RWPE2 (cell line): ENCODE results near the gene TRIP10.

Experiments
- ATAC-seq: fragments of 200-7000 bp; cut with Tn5 transposase; 3 replicates; pipeline ENCODE4 v1.9.1; 2021; ENCODE audit warnings: low read depth
- DNase-seq: peaks from one replicate; pipeline ENCODE4 v3.0.0-alpha.2; 2020; ENCODE audit warnings: low spot score
- H3K27ac ChIP-seq: fragments of 450-650 bp; 2 replicates; pipeline ENCODE4 v1.5.1; 2017; ENCODE audit warnings: mild to moderate bottlenecking; ENCODE audit not compliant: poor library complexity, severe bottlenecking
- H3K27me3 ChIP-seq: fragments of 250-450 bp; sonication (Bioruptor Pico); 2 replicates; pipeline ENCODE4 v1.5.1; 2021; ENCODE audit warnings: mild to moderate bottlenecking, moderate library complexity; ENCODE audit not compliant: insufficient read depth, poor library complexity, severe bottlenecking
- H3K36me3 ChIP-seq: fragments of 250-450 bp; sonication (Bioruptor Pico); 2 replicates; pipeline ENCODE4 v1.5.1; 2020; ENCODE audit warnings: low read depth, mild to moderate bottlenecking, moderate library complexity
- H3K4me1 ChIP-seq: fragments of 250-450 bp; sonication (Bioruptor Pico); 2 replicates; pipeline ENCODE4 v1.5.1; 2021; ENCODE audit warnings: mild to moderate bottlenecking, moderate library complexity; ENCODE audit not compliant: insufficient read depth, poor library complexity, severe bottlenecking
- H3K4me3 ChIP-seq: fragments of 250-450 bp; sonication (Bioruptor Pico); 2 replicates; pipeline ENCODE4 v1.5.1; 2021; ENCODE audit warnings: mild to moderate bottlenecking, moderate library complexity; ENCODE audit not compliant: severe bottlenecking
- H3K9me3 ChIP-seq: fragments of 250-450 bp; sonication (Bioruptor Pico); 2 replicates; pipeline ENCODE4 v1.5.1; 2021; ENCODE audit warnings: mild to moderate bottlenecking, moderate library complexity; ENCODE audit not compliant: severe bottlenecking
- CTCF ChIP-seq: fragments of 450-650 bp; IDR thresholded peaks from one replicate; pipeline ENCODE4 v1.5.1; 2017; ENCODE audit warnings: mild to moderate bottlenecking, moderate library complexity; ENCODE audit not compliant: poor library complexity, severe bottlenecking

Gene TRIP10

GRCh38 chr19:6750062-6750461 lies 10.6 kb downstream of the TRIP10 start:
- Histone ChIP-seq H3K27me3 (no peaks in the 10 kb centered on the region), H3K4me3 (no peak overlapping the region), H3K36me3 (peaks cover 95% of the 10 kb centered on the region), H3K9me3 (no peaks in the 10 kb centered on the region), H3K27ac (no peak overlapping the region), H3K4me1 (peaks cover 5% of the 10 kb centered on the region)
- DNase-seq (no peak), ATAC-seq (no peak)
- no peak for TF ChIP-seq CTCF

- Histone ChIP-seq H3K4me3 (no peak overlapping the region), H3K27me3 (no peaks in the 10 kb centered on the region), H3K9me3 (no peaks in the 10 kb centered on the region), H3K4me1 (no peaks in the 10 kb centered on the region), H3K27ac (no peak overlapping the region), H3K36me3 (peaks cover 94% of the 10 kb centered on the region)
- DNase-seq = no peak
- no peak for ATAC-seq
- TF ChIP-seq CTCF = no peak
Observed at GRCh38 chr19:6751189-6751588, 11.7 kb downstream of the TRIP10 start.

- DNase-seq = no peak
- ATAC-seq = 0 out of 3 replicates have a peak, but pooled peaks have one; percentile 5
- no peak for TF ChIP-seq CTCF
Observed at GRCh38 chr19:6752256-6753177, 13.0 kb downstream of the TRIP10 start.

GRCh38 chr19:6753178-6754031 lies 13.9 kb downstream of the TRIP10 start:
- ATAC-seq = peak; percentile 76
- Histone ChIP-seq H3K4me1 (no peaks in the 10 kb centered on the region), H3K27me3 (no peaks in the 10 kb centered on the region), H3K9me3 (no peaks in the 10 kb centered on the region), H3K36me3 (peaks cover 92% of the 10 kb centered on the region), H3K4me3 (no peak overlapping the region), H3K27ac (no peak overlapping the region)
- TF ChIP-seq CTCF = no peak
- DNase-seq = no peak

More at GRCh38 chr19:6752256-6753177, 13.0 kb downstream of the TRIP10 start:
- Histone ChIP-seq H3K36me3 (peaks cover 92% of the 10 kb centered on the region), H3K4me1 (no peaks in the 10 kb centered on the region), H3K27me3 (no peaks in the 10 kb centered on the region), H3K4me3 (no peak overlapping the region), H3K9me3 (no peaks in the 10 kb centered on the region), H3K27ac (no peak overlapping the region)
